ENCODE results near the gene PCDH1.

GRCh38 chr5:141808857-141809256, 69.4 kb downstream of the PCDH1 start:
- TF ChIP-seq POLR2AphosphoS5 (IDR thresholded peaks at IDR 0.05; ENCODE audit: low read depth, low read length) (no peak), SIN3A (IDR thresholded peaks at IDR 0.05; ENCODE audit: borderline replicate concordance, insufficient read depth, low read length) (no peak)
